Measurements from ENCODE around the gene PRPF18. TPM values are rescaled to one million over a fixed set of nuclear protein-coding genes. Genes with fewer than 3 reads are reported as not detected.

PRPF18 gene
- total and polyA plus RNA-seq, 2 of the 4 experiments (the other 2 are of a cell fraction) = 10.0 to 16.9 TPM

- CTCF ChIA-PET = no interaction called here
- ATAC-seq (ENCODE audit: low read depth) = no peak
- POLR2A ChIA-PET (ENCODE audit: unreplicated experiment) = no interaction called here
Observed at GRCh38 chr10:13642293-13642692, 55.5 kb downstream of the PRPF18 start.

More at GRCh38 chr10:13642293-13642692, 55.5 kb downstream of the PRPF18 start:
- intact Hi-C loops (cut with micrococcal nuclease) = no loop called here
- H2BK120ac ChIP-seq (ENCODE audit: low read depth, low read length) = no peak overlapping the region
- H3K4ac ChIP-seq (ENCODE audit: low read depth, low read length) = no peak overlapping the region
- no peak overlapping the region for H2AK5ac ChIP-seq (ENCODE audit: low read depth, low read length)
- no peak for DNase-seq
- H3K4me2 ChIP-seq (ENCODE audit: low read depth, low read length) = no peak overlapping the region
- no peak overlapping the region for H4K5ac ChIP-seq (ENCODE audit: low read depth, low read length)
- no peak overlapping the region for H3K18ac ChIP-seq (ENCODE audit: low read depth, low read length)
- no peak overlapping the region for H3K56ac ChIP-seq (ENCODE audit: extremely low read depth, insufficient read depth, low read length)
- H3K9me1 ChIP-seq (ENCODE audit: insufficient read depth, low read length) = peaks cover 6% of the 10 kb centered on the region; the same call in 1 of the 2 replicates
- H2AK9ac ChIP-seq (replicated peaks; ENCODE audit: low read depth, low read length, poor library complexity) = no peak overlapping the region
- no peak overlapping the region for H2AFZ ChIP-seq (replicated peaks; ENCODE audit: low read length, poor library complexity)
- in situ Hi-C loops (cut with MboI; ENCODE audit: low sequenced_read_pairs) = no loop called here
- WGBS, 2 experiments (ENCODE audit: extremely low coverage in 2 of 2, insufficient read length in 1 of 2) = no CpG with 5 or more reads among the region's 2 CpGs
- H3K4me1 ChIP-seq (ENCODE audit: control insufficient read depth, insufficient read depth, low read length) = no peaks in the 10 kb centered on the region; the same call in 1 of the 2 replicates
- peaks cover 16% of the 10 kb centered on the region for H3K9me3 ChIP-seq (ENCODE audit: control insufficient read depth, insufficient read depth, low read length)
- H3K27me3 ChIP-seq (ENCODE audit: control insufficient read depth, insufficient read depth, low read length) = no peaks in the 10 kb centered on the region
- H4K91ac ChIP-seq (ENCODE audit: insufficient read depth, low read depth, low read length) = no peak overlapping the region
- H3K14ac ChIP-seq (replicated peaks; ENCODE audit: low read depth, low read length) = no peak overlapping the region
- H3K79me1 ChIP-seq (ENCODE audit: low read depth in 1 of 2, low read length in 2 of 2) = no peaks in the 10 kb centered on the region; a peak in 2 of 4 replicates
- no peak overlapping the region for H3K27ac ChIP-seq (ENCODE audit: insufficient read depth, low read length)
- no peak overlapping the region for H2BK15ac ChIP-seq (ENCODE audit: low read depth, low read length)
- no peak overlapping the region for H4K8ac ChIP-seq (ENCODE audit: low read depth in 2 of 2, low read length in 2 of 2)
- no peak for TF ChIP-seq CTCF (conservative IDR thresholded peaks at IDR 0.05; ENCODE audit: low read depth, low read length)
- TF ChIP-seq CEBPB (IDR thresholded peaks at IDR 0.05; ENCODE audit: low read depth, low read length) = no peak
- BruUV-seq (replicated peaks) = no TSS peak
- H3K36me3 ChIP-seq (ENCODE audit: control insufficient read depth, insufficient read depth, low read length) = peaks cover 29% of the 10 kb centered on the region
- H3K4me3 ChIP-seq (ENCODE audit: insufficient read depth, low read depth, low read length) = no peak overlapping the region
- no peak overlapping the region for H3K9ac ChIP-seq (ENCODE audit: low read depth, low read length)
- no peak overlapping the region for H3K23ac ChIP-seq (ENCODE audit: low read depth, low read length)
- dilution Hi-C loops (cut with HindIII; ENCODE audit: low sequenced_read_pairs, unreplicated experiment) = no loop called here
- H2BK20ac ChIP-seq (ENCODE audit: low read depth, low read length) = no peak overlapping the region
- H2BK5ac ChIP-seq (ENCODE audit: low read depth, low read length, poor library complexity, severe bottlenecking) = no peak overlapping the region
- no peaks in the 10 kb centered on the region for H4K20me1 ChIP-seq (ENCODE audit: insufficient read depth, low read length)

All from IMR-90 (cell line).